ENCODE data around the gene LRRC8D. TPM values are rescaled to one million over a fixed set of nuclear protein-coding genes. Genes with fewer than 3 reads are reported as not detected.

The LRRC8D gene
- total RNA-seq, 1 donor from 2014 or later = 22.2 TPM

DNA sequence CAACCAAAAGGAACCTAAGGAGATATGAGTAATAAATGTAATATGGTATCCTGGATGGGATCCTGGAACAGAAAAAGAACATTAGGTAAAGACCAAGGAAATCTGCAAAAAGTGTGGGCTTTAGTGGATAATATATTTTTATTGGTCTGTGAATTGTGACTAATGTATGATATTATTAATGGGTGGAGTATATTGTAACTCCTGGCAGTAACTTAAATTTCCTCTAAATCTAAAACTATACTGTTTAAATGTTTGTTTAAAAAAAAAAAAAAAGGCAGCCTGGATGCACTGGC is 68.4 kb downstream of the LRRC8D start:
- no peaks in the 10 kb centered on the region for H3K4me1 ChIP-seq
- TF ChIP-seq, protein P1, sequence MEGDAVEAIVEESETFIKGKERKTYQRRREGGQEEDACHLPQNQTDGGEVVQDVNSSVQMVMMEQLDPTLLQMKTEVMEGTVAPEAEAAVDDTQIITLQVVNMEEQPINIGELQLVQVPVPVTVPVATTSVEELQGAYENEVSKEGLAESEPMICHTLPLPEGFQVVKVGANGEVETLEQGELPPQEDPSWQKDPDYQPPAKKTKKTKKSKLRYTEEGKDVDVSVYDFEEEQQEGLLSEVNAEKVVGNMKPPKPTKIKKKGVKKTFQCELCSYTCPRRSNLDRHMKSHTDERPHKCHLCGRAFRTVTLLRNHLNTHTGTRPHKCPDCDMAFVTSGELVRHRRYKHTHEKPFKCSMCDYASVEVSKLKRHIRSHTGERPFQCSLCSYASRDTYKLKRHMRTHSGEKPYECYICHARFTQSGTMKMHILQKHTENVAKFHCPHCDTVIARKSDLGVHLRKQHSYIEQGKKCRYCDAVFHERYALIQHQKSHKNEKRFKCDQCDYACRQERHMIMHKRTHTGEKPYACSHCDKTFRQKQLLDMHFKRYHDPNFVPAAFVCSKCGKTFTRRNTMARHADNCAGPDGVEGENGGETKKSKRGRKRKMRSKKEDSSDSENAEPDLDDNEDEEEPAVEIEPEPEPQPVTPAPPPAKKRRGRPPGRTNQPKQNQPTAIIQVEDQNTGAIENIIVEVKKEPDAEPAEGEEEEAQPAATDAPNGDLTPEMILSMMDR (IDR thresholded peaks at IDR 0.05) = no peak
- intact Hi-C loops (cut with DNase I) = no loop called here
- no peaks in the 10 kb centered on the region for H3K27me3 ChIP-seq (ENCODE audit: low read depth)
- no peak overlapping the region for H3K27ac ChIP-seq
- no peaks in the 10 kb centered on the region for H3K9me3 ChIP-seq
- no peak overlapping the region for H3K4me3 ChIP-seq
- ATAC-seq = no peak
- no peaks in the 10 kb centered on the region for H3K36me3 ChIP-seq
- DNase-seq = no peak

DNA sequence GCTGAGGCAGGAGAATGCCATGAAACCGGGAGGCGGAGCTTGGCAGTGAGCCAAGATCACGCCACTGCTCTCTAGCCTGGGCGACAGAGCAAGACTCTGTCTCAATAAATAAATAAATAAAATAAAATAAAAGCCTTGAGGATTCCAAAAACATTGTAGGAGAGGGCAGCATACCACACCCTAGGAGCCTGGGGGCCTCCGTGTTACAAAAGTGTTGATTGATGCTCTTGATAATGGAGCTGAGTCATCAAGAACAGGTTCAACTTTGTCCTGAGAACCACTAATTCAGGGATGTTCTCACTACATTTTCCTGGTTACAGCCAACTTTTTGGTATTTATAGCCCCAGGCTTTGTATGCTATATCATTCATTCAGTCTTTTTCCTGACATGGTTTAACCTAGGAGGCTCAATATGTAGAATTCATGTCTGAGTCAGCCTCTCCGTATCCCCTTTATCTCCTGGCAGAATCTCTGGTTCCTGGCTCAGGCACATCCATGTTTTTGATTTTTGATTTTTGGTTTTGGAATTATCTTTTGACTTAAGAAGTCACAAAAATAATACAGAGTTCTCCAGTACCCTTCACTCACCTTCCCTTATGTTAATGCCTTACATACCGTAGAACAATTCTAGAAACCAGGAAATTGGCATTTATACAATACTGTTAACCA is 69.4 kb downstream of the LRRC8D start:
- Histone ChIP-seq H3K4me3 (no peak overlapping the region), H3K9me3 (no peaks in the 10 kb centered on the region), H3K36me3 (no peaks in the 10 kb centered on the region), H3K27ac (no peak overlapping the region), H3K4me1 (no peaks in the 10 kb centered on the region), H3K27me3 (ENCODE audit: low read depth) (no peaks in the 10 kb centered on the region)
- TF ChIP-seq, protein P1 (IDR thresholded peaks at IDR 0.05) = no peak
- intact Hi-C loops (cut with DNase I) = no loop called here
- DNase-seq (no peak), ATAC-seq (no peak)

DNA sequence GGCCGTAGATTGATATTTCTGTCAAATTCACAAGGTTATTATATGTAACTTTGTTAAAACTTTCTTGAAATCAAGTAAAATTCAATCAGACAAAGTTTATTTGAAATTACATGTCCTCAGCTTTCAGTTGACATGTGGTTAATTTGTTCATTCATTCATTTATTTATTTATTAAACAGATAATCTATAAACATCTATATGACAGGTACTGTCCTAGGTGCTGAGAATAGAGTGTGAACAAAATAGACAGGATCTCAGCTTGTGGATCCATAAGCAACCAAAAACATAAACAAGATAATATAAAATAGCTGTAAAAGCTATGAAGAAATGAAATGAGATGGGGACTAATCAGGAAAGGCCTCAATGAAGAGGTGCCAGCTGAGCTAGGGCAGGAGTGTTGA is 72.0 kb downstream of the LRRC8D start:
- DNase-seq = no peak
- TF ChIP-seq, protein P1 (IDR thresholded peaks at IDR 0.05) = no peak
- intact Hi-C loops (cut with DNase I) = no loop called here
- Histone ChIP-seq H3K27ac (no peak overlapping the region), H3K4me1 (no peaks in the 10 kb centered on the region), H3K27me3 (ENCODE audit: low read depth) (no peaks in the 10 kb centered on the region), H3K9me3 (no peaks in the 10 kb centered on the region), H3K36me3 (no peaks in the 10 kb centered on the region), H3K4me3 (no peak overlapping the region)
- ATAC-seq = no peak

GRCh38 chr1:89894210-89895201 is 73.7 kb downstream of the LRRC8D start:
- no peak overlapping the region for H3K4me3 ChIP-seq
- no peaks in the 10 kb centered on the region for H3K9me3 ChIP-seq
- H3K27me3 ChIP-seq (ENCODE audit: low read depth) = no peaks in the 10 kb centered on the region
- intact Hi-C loops (cut with DNase I) = no loop called here
- no peaks in the 10 kb centered on the region for H3K4me1 ChIP-seq
- no peak for DNase-seq
- no peak overlapping the region for H3K27ac ChIP-seq
- ATAC-seq = no peak
- TF ChIP-seq, protein P1 (IDR thresholded peaks at IDR 0.05) = no peak
- H3K36me3 ChIP-seq = no peaks in the 10 kb centered on the region

DNA sequence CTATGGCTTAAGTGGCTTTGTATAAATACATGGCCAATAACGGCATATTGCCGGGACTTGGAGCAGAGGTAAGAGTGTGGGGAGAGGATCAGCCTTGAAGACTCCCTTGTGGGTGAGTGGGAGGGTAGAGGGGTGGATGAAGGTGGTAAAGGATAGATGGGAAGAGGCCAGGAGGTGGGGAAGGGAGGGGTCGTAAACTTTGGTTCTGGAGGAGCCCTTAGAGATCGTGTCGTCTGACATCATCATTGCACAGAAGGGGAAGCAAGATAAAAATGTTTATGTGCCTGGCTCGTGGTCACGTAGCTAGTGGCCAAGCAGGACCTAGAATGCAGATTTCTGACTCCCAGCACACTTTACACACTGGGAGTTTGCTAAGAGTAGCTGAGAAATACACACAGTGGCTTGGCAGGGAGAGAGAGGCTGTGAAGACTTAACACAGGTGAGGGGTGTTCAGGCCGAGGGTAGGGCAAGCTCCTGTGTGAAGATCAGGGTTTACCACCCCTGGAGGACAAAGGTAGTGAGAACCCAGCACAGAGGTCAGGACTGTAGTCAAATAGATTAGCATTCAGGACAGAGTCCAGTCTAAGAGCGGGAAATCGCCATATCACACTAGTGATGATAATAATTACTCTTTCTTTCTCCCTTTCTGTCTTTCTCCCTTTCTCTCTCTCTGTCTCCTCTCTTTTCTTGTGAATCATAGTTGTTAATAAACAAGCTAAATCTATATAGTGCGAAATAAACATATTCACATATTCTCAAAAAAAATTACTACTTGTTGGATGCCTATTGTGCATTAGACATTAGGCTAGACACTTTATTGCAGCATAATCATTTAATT is 75.5 kb downstream of the LRRC8D start:
- intact Hi-C loops (cut with DNase I) = no loop called here
- DNase-seq (no peak), ATAC-seq (no peak)
- Histone ChIP-seq H3K27ac (no peak overlapping the region), H3K27me3 (ENCODE audit: low read depth) (no peaks in the 10 kb centered on the region), H3K36me3 (no peaks in the 10 kb centered on the region), H3K4me1 (no peaks in the 10 kb centered on the region), H3K4me3 (no peak overlapping the region), H3K9me3 (no peaks in the 10 kb centered on the region)
- TF ChIP-seq, protein P1 (IDR thresholded peaks at IDR 0.05) = no peak

Measured in lower lobe of right lung (tissue), 2 donors.